GM18526 (cell line): ENCODE results near the gene MCF2.

ENCODE experiments used
- POLR2A ChIP-seq: IDR thresholded peaks from 3 replicates; pipeline ENCODE4 v1.6.1; 2011; ENCODE audit not compliant: insufficient read length; ENCODE audit errors: extremely low read depth

MCF2 gene

GRCh38 chrX:139538907-139539790 lies 168.8 kb downstream of the MCF2 start:
- TF ChIP-seq POLR2A = no peak

- no peak for TF ChIP-seq POLR2A
These were observed 174.5 kb downstream of the MCF2 start for GRCh38 chrX:139533444-139533843.

GRCh38 chrX:139532834-139533233 lies 175.1 kb downstream of the MCF2 start:
- no peak for TF ChIP-seq POLR2A
